Measurements from ENCODE around the gene GDF3. TPM values are rescaled to one million over a fixed set of nuclear protein-coding genes. Genes with fewer than 3 reads are reported as not detected.

GDF3 gene
- total RNA-seq, 1 experiment from 2014 or later: not detected

GRCh38 chr12:7711133-7711532, 15.6 kb upstream of the GDF3 start, which contains the start of gene DPPA3:
Gene DPPA3, plus strand, starts transcription at chr12:7711433. Its CDS starts 138 bp downstream, at chr12:7711571.
- no peaks in the 10 kb centered on the region for H3K79me2 ChIP-seq (ENCODE audit: insufficient read depth, low read length)
- BruUV-seq (replicated peaks): no TSS peak
- H3K27ac ChIP-seq (ENCODE audit: low read depth, low read length): no peak within 1 kb of the TSS
- DNase-seq (ENCODE audit: low read depth, low spot score): no peak
- CTCF ChIA-PET: no interaction called here
- intact Hi-C loops (cut with micrococcal nuclease): no loop called here
- H3K4me1 ChIP-seq (ENCODE audit: control insufficient read depth in 1 of 2, insufficient read depth in 2 of 2, low read length in 2 of 2): no peaks in the 10 kb centered on the region
- no peaks in the 10 kb centered on the region for H3K27me3 ChIP-seq (ENCODE audit: insufficient read depth, low read length)
- RAD21 ChIA-PET (ENCODE audit: low non-redundant PET in 1 of 2, low total read pairs in 2 of 2, uncharacterized antibody in 2 of 2, unreplicated experiment in 2 of 2): no interaction called here
- H4K20me1 ChIP-seq (ENCODE audit: insufficient read depth): no peaks in the 10 kb centered on the region
- no peak within 1 kb of the TSS for H3K4me3 ChIP-seq (replicated peaks in 1 of 2; ENCODE audit: low read depth in 1 of 2, low read length in 2 of 2)
- H3K9me3 ChIP-seq (ENCODE audit: control insufficient read depth in 1 of 2, insufficient read depth in 1 of 2, low read depth in 1 of 2, low read length in 2 of 2): no peaks in the 10 kb centered on the region
- ATAC-seq: no peak
- H3K9ac ChIP-seq (ENCODE audit: low read length): no peak within 1 kb of the TSS
- no peak for TF ChIP-seq ATF3 (IDR thresholded peaks at IDR 0.05)
- H2AFZ ChIP-seq (ENCODE audit: low read depth, low read length, poor library complexity, severe bottlenecking): no peak within 1 kb of the TSS
- no peaks in the 10 kb centered on the region for H3K9me2 ChIP-seq (ENCODE audit: insufficient read depth)
- H3K4me2 ChIP-seq (ENCODE audit: low read length): no peak within 1 kb of the TSS
- no peaks in the 10 kb centered on the region for H3K36me3 ChIP-seq (ENCODE audit: control insufficient read depth in 1 of 2, insufficient read depth in 2 of 2, low read length in 2 of 2)
- POLR2A ChIA-PET: interaction anchor here (0.8 kb wide), 1 partner anchor 108 kb away, joined by 3 read pairs; no protein-coding TSS in a partner anchor

- no peak for TF ChIP-seq SP1 (IDR thresholded peaks at IDR 0.05; ENCODE audit: low read depth)
- no peak for TF ChIP-seq RAD21 (IDR thresholded peaks at IDR 0.05; ENCODE audit: low read depth)
- TF ChIP-seq FOSL1 (IDR thresholded peaks at IDR 0.05; ENCODE audit: low read depth): no peak
- TF ChIP-seq SIN3A (IDR thresholded peaks at IDR 0.05; ENCODE audit: low read depth): no peak
- ATAC-seq (no peak), DNase-seq (ENCODE audit: low read depth, low spot score) (no peak)
- no peaks in the 10 kb centered on the region for H3K79me2 ChIP-seq (ENCODE audit: insufficient read depth, low read length)
- POLR2A ChIA-PET: interaction anchor here (0.8 kb wide), 1 partner anchor 109 kb away, joined by 3 read pairs; no protein-coding TSS in a partner anchor
- intact Hi-C loops (cut with micrococcal nuclease): no loop called here
- RAD21 ChIA-PET (ENCODE audit: low non-redundant PET in 1 of 2, low total read pairs in 2 of 2, uncharacterized antibody in 2 of 2, unreplicated experiment in 2 of 2): no interaction called here
- no peak overlapping the region for H3K4me2 ChIP-seq (ENCODE audit: low read length)
- H3K27me3 ChIP-seq (ENCODE audit: insufficient read depth, low read length): no peaks in the 10 kb centered on the region
- no peaks in the 10 kb centered on the region for H3K36me3 ChIP-seq (ENCODE audit: control insufficient read depth in 1 of 2, insufficient read depth in 2 of 2, low read length in 2 of 2)
- no peak overlapping the region for H2AFZ ChIP-seq (ENCODE audit: low read depth, low read length, poor library complexity, severe bottlenecking)
- H3K27ac ChIP-seq (ENCODE audit: low read depth, low read length): no peak overlapping the region
- H3K4me1 ChIP-seq (ENCODE audit: control insufficient read depth in 1 of 2, insufficient read depth in 2 of 2, low read length in 2 of 2): no peaks in the 10 kb centered on the region
- H3K9me2 ChIP-seq (ENCODE audit: insufficient read depth): no peaks in the 10 kb centered on the region
- CTCF ChIA-PET: no interaction called here
- no peaks in the 10 kb centered on the region for H3K9me3 ChIP-seq (ENCODE audit: control insufficient read depth in 1 of 2, insufficient read depth in 1 of 2, low read depth in 1 of 2, low read length in 2 of 2)
- no peaks in the 10 kb centered on the region for H4K20me1 ChIP-seq (ENCODE audit: insufficient read depth)
- no peak overlapping the region for H3K9ac ChIP-seq (ENCODE audit: low read length)
- H3K4me3 ChIP-seq (replicated peaks in 1 of 2; ENCODE audit: low read depth in 1 of 2, low read length in 2 of 2): no peak overlapping the region
- no TSS peak for BruUV-seq (replicated peaks)
Measured at GRCh38 chr12:7709969-7710675, 14.5 kb upstream of the GDF3 start.
